Measurements from ENCODE around the gene AKT1S1.
A peak's percentile ranks its signal among the peaks of the same experiment; 100 is the strongest.
"Not testable (repeated sequence)": the region's sequence is repeated elsewhere in the genome, so short reads cannot be mapped to it uniquely, and the experiment has no call there.

AKT1S1 gene

GRCh38 chr19:49926515-49926914, 49.4 kb upstream of the AKT1S1 start:
- peaks cover 29 to 65% of the 10 kb centered on the region in 2 experiments for H3K36me3 ChIP-seq (ENCODE audit: control insufficient read depth in 2 of 2, insufficient read depth in 1 of 2, low read length in 2 of 2)
- TF ChIP-seq, protein P1, sequence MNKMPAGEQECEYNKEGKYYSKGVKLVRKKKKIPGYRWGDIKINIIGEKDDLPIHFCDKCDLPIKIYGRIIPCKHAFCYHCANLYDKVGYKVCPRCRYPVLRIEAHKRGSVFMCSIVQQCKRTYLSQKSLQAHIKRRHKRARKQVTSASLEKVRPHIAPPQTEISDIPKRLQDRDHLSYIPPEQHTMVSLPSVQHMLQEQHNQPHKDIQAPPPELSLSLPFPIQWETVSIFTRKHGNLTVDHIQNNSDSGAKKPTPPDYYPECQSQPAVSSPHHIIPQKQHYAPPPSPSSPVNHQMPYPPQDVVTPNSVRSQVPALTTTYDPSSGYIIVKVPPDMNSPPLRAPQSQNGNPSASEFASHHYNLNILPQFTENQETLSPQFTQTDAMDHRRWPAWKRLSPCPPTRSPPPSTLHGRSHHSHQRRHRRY (tag by site-specific recombination; IDR thresholded peaks at IDR 0.05) = no peak
- TF ChIP-seq ZNF664 (tag by site-specific recombination; IDR thresholded peaks at IDR 0.05) = peak; percentile 81
- ChIA-PET CTCF (interaction anchor here (0.7 to 3.6 kb wide), 2 partner anchors 12 to 27 kb away, joined by 4 to 29 read pairs; no protein-coding TSS in a partner anchor), POLR2A (no interaction called here)
- H3K4me1 ChIP-seq (ENCODE audit: control insufficient read depth, insufficient read depth, low read length) = peaks cover 9% of the 10 kb centered on the region
- no peak overlapping the region for H3K4me3 ChIP-seq (ENCODE audit: low read depth, low read length)
- no peak overlapping the region for H3K27ac ChIP-seq (ENCODE audit: extremely low read depth, low read depth, low read length)
- no peaks in the 10 kb centered on the region for H3K9me3 ChIP-seq (ENCODE audit: control insufficient read depth, insufficient read depth, low read depth, low read length)

DNA sequence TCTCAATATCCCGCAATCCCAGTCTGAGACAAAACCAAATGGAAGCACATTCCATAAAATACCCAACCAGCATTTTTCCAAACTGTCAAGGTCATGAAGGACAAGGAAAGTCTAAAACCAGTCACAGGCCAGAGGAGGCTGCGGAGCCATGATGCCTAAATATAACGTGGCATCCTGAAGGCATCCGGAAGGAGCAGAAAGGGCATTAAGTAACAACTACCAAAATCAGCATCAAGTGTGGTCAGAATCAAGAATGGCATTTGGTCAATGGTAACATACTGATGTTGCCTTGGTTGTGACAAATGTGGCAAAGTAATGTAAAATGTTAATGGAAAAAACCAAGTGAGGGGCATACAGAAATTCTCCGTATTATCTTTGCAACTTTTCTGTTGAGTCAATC, 48.3 kb upstream of the AKT1S1 start:
- H3K27ac ChIP-seq (ENCODE audit: extremely low read depth, low read depth, low read length) = no peak overlapping the region
- peaks cover 34 to 71% of the 10 kb centered on the region in 2 experiments for H3K36me3 ChIP-seq (ENCODE audit: control insufficient read depth in 2 of 2, insufficient read depth in 1 of 2, low read length in 2 of 2)
- CTCF ChIA-PET = no interaction called here
- H3K4me3 ChIP-seq (ENCODE audit: low read depth, low read length) = no peak overlapping the region
- TF ChIP-seq ZNF404 (tag by site-specific recombination; IDR thresholded peaks at IDR 0.05) = no peak
- TF ChIP-seq ZNF600 (tag by site-specific recombination; IDR thresholded peaks at IDR 0.05) = no peak
- TF ChIP-seq ZNF843 (tag by site-specific recombination; IDR thresholded peaks at IDR 0.05) = no peak
- TF ChIP-seq ZNF112 (tag by site-specific recombination; IDR thresholded peaks at IDR 0.05) = no peak
- TF ChIP-seq, protein P2, sequence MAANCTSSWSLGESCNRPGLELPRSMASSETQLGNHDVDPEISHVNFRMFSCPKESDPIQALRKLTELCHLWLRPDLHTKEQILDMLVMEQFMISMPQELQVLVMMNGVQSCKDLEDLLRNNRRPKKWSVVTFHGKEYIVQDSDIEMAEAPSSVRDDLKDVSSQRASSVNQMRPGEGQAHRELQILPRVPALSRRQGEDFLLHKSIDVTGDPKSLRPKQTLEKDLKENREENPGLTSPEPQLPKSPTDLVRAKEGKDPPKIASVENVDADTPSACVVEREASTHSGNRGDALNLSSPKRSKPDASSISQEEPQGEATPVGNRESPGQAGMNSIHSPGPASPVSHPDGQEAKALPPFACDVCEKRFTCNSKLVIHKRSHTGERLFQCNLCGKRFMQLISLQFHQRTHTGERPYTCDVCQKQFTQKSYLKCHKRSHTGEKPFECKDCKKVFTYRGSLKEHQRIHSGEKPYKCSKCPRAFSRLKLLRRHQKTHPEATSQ (tag by site-specific recombination; IDR thresholded peaks at IDR 0.05) = no peak
- TF ChIP-seq ZNF830 (tag by site-specific recombination; IDR thresholded peaks at IDR 0.05; ENCODE audit: low read depth) = no peak
- TF ChIP-seq, protein P3, sequence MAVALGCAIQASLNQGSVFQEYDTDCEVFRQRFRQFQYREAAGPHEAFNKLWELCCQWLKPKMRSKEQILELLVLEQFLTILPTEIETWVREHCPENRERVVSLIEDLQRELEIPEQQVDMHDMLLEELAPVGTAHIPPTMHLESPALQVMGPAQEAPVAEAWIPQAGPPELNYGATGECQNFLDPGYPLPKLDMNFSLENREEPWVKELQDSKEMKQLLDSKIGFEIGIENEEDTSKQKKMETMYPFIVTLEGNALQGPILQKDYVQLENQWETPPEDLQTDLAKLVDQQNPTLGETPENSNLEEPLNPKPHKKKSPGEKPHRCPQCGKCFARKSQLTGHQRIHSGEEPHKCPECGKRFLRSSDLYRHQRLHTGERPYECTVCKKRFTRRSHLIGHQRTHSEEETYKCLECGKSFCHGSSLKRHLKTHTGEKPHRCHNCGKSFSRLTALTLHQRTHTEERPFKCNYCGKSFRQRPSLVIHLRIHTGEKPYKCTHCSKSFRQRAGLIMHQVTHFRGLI (tag by site-specific recombination; IDR thresholded peaks at IDR 0.05) = no peak
- no peak for TF ChIP-seq IKZF3 (tag by site-specific recombination; IDR thresholded peaks at IDR 0.05)
- TF ChIP-seq ZBTB10 (tag by site-specific recombination; IDR thresholded peaks at IDR 0.05) = no peak
- no peaks in the 10 kb centered on the region for H3K9me3 ChIP-seq (ENCODE audit: control insufficient read depth, insufficient read depth, low read depth, low read length)
- POLR2A ChIA-PET = no interaction called here
- H3K4me1 ChIP-seq (ENCODE audit: control insufficient read depth, insufficient read depth, low read length) = peaks cover 8% of the 10 kb centered on the region

DNA sequence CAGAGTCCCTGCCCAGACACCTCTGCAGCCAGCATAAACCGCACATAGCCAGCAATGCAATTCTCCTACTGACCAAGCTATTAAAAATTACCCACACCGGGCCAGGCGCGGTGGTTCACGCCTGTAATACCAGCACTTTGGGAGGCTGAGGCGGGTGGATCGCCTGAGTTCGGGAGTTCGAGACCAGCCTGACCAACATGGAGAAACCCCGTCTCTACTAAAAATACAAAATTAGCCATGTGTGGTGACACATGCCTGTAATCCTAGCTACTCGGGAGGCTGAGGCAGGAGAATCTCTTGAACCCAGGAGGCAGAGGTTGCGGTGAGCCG, 47.7 kb upstream of the AKT1S1 start:
- Histone ChIP-seq H3K27ac (ENCODE audit: extremely low read depth, low read depth, low read length) (0 out of 2 replicates have a peak overlapping the region, but pooled peaks have one; percentile 3), H3K36me3 (ENCODE audit: control insufficient read depth in 2 of 2, insufficient read depth in 1 of 2, low read length in 2 of 2) (peaks cover 40 to 74% of the 10 kb centered on the region in 2 experiments)
- H3K4me1 ChIP-seq (ENCODE audit: control insufficient read depth, insufficient read depth, low read length); CTCF ChIA-PET; H3K9me3 ChIP-seq (ENCODE audit: control insufficient read depth, insufficient read depth, low read depth, low read length); H3K4me3 ChIP-seq (ENCODE audit: low read depth, low read length): not testable (repeated sequence)
- POLR2A ChIA-PET = interaction anchor here (0.8 kb wide), 1 partner anchor 34 kb away, joined by 3 read pairs; no protein-coding TSS in a partner anchor
